Measurements from ENCODE around the gene SH3BGR.
"Not testable (repeated sequence)": the region's sequence is repeated elsewhere in the genome, so short reads cannot be mapped to it uniquely, and the experiment has no call there.

SH3BGR gene

DNA sequence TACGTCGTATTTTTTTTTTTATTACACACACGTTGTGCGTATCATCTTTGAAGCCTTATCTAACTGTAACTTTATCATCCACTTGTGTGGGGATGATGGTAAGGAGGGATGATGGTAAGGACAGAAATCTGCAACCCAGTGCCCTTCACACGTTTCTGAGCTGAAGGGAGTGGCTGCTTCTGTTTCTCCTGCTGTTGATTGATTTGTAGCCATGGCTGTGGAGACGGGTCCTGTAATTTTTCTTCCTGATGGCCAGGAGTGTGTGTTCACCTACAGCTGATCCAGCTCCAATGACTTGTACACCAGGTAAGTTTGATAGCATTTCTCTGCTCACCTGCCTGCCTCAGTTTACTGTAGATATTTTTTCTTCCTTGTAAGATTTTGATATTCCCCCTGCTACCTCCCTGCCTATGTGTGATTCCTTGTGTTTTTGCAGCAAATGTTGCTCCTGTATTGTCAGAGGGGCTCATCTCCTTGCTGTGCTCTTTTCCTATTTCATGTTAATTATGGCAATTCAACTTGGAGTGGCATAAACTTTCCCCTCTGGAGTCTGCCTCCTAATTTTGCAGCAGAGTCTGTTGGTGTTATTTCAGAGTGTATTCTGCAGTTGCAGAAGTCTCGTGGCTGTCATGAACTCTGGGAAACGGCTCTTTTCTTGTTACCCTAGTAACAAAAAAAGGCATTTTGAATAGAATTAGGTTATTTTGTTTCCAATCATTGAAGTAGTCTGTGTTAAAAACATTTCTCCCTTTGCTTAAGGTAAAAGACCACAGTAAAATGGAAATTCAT, 64.1 kb downstream of the SH3BGR start:
- DNase-seq (ENCODE audit: low read depth, low spot score) = no peak

DNA sequence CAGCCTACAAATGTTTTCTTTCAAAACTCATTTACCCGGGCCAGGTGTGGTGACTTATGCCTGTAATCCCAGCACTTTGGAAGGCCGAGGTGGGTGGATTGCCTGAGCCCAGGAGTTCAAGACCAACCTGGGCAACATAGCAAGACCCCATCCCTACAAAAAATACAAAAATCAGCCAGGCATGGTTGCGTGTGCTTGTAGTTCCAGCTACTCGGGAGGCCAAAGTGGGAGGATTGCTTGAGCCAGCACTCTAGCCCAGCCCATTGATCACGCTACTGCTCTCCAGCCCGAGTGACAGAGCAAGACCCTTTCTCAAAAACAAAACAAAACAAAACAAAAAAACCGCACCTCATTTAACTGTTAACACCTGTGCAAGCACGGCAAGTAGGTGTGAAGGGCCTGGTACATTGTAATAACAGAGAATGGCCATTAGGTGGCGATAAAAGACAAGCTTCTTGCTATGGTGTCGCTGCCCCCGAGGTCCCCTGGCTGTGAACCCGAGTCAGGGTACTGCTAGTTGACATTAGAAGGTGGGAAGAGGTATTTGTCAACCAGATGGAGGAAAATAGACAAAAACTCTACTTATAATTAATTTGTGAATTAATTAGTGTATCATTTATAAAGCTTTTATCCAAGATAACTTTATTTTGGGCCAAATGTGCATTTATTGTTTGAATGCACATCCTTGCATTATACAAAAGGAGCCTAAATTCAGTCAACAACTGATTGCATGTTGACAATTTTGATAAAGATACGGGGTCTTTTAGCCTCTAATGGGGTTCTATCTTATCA, 66.5 kb downstream of the SH3BGR start:
- peak; percentile 20 for DNase-seq (ENCODE audit: low read depth, low spot score)

DNA sequence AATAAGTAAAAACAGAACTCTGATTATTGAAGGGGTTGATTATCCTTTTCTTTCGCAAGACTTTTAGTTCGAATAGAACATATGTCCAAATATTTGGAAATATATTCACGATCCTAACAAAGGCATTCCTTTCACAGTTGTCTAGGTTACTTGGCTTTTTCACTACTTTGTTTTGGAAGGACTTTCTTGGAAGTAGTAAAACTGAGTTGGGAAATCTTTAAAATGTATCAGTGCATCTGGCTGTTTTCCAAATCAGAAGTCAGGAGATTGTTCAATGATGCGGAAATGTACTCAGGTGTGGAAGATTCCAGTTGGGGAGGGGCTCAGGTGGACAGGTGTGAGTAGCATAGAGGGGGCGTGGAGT, 67.1 kb downstream of the SH3BGR start:
- DNase-seq (ENCODE audit: low read depth, low spot score) = no peak

DNA sequence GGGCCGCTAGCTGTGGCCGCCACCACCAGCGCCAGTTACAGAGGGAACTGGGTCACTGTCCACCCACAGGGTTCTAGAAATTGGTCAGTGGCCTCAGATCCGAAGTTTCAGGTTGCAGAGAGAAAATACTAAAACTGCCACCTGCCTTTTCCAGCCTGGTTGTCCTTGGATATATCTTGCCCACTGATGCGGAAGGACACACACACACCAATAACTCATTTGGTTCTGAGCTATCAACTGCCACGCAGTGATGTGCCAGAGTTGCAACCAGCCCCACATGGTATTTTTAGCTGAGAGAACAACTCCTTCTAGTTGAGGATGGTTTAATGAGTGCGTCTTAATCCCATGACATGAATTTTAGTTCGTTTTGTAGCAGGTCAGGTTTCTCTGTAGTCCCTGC, 68.1 kb downstream of the SH3BGR start:
- no peak for DNase-seq (ENCODE audit: low read depth, low spot score)

DNA sequence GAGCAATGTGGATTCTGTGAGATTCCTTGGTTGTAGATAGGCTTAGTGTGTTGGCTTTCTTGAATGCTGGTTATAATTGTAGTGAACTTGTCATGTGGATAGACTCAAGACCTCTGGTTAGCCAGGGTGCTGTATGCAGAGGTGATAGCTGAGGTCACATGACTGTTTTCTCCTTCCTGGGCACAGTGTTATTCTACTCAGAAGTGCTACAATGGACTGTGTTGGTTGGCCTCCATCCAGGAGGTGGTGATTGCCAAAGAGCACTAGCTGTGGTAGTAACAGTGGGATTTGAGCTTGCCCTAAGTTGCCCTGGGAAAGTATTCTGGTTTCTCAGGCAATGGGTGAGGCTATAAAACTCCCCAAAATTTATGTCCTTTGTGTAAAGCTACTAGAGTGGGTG, 71.6 kb downstream of the SH3BGR start:
- DNase-seq (ENCODE audit: low read depth, low spot score) = no peak

DNA sequence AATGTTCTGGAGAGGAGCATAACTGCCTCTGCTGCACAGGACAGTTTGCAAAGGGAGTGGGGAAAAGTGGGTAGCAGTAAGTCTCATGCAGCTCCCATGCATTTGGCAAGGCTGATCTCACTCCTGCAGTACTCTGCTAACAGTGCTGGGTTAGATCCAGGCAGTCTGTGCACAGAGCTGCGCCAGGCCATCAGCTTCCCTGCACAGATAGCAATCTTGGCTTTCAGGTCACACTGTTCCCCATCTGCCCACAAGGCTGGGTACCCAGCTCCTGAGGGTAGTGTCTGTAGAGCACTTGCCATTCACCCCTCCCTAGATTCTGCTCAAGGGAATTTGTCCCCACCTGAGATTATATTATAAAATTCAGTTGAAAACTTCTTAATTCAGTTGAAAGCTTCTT, 72.1 kb downstream of the SH3BGR start:
- DNase-seq (ENCODE audit: low read depth, low spot score) = no peak

DNA sequence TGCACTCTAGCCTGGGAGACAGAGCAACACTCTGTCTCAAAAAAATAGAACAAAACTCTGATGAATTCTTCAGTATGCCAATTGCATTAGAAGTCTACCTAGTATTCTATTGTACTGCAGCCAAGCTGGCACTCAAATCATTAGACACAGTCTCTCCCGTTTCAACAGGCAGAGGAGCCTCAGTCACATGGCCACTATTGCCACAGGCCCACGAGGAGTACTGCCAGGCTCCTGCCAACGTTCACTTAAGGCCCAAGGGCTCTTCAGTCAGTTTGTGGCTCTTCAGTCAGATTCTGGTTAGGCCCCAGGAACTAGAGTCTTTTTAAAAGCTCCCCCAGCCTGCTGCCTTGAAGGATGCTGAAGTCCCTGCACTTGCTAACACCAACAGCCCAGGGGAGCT, 73.4 kb downstream of the SH3BGR start:
- DNase-seq (ENCODE audit: low read depth, low spot score) = no peak

DNA sequence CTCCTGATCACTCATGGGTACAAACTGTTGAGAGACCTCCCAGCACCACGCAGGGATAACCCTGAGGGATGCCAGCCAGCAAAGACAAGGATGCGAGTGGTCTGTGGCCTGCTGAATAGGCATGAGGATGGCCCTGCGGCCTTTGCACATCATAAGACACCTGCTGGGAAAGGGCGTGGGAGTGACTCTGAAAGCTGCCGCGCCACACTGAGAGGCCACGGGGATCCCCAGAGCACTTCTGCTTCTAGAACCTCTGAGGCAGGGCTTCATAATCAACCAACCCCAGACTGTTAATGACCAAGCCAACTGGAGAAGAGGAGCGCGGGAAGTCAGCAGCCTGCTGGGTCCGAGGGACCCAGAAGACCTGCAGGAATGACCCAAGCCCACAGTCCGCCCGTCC, 73.8 kb downstream of the SH3BGR start:
- DNase-seq (ENCODE audit: low read depth, low spot score) = no peak

DNA sequence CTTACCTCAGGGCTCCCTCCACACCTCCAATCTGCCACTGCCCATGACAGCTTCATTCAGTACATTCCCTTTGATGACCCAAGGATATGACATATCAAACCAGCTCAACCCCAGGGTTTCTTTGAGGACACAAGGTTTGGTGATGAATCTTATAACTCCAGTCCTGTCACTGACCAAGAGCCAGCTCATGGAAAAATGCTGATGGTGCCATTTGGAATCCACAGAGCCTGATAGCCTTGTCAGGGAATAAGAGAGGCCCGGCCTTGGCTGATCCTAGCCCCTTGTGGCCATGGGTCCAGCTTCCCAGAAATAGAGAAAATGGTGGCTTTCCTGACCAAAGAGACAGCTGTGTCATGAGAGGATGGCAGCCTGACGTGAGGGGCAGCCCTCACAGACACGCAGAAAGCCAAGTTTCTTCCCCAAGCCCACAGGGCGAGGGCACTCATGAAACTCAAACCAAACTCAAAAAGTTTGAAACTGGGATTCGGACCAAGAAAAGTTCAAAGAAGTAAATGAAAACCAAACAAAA, 75.4 kb downstream of the SH3BGR start:
- DNase-seq (ENCODE audit: low read depth, low spot score) = no peak

DNA sequence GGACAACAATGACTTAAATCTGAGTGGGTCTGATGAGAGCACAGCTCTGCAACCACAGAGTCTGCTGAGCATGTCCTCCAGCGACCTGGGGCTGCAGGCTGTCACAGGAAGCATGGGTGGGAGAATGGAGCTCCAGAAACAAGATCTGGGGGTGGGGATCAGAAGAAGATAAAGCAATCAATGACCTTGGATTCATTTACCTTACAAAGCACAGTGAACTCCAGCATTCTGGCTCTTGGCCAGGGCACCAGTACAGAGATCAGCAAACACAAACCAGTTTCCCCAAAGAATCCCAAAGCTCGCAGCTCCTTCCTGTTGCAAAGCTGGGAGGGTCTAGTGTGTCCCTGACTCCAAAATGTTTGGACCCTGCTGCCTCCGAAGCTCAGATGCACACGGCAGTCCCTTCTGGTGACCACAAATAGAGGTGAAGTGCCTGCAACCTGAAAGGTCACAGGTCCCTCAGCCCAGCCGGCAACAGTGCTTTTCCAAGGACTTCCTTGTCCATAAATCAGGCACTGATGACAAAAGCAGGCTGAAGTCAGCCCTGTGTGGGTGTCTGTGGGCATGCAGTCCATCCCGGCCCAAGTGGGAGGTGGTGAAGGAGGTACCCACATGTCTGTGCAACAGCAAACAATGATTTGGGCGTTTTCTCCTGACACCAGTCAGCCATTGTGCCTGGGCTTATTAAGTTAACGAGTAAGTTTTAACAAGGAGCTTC, 76.1 kb downstream of the SH3BGR start:
- DNase-seq (ENCODE audit: low read depth, low spot score) = no peak

DNA sequence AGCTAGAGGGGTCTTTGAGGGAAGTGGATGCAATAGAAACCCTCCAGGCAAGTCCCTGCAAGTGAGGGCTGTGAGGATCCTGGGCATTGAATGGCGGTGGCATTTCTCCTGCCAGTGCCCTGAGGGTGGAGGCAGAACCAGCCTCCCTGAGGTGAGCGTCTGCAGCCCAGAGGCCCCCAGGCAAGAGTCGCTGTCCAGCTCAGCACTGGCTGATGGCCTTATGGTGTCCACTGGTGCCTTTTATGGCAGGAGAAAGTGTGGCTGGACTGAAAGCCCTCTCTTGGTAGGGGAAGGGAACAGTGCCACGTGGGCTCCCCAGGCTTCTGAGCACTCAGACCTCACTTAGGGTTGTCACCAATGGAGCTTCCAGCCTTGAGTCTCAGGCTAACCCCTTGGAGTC, 77.3 kb downstream of the SH3BGR start:
- DNase-seq (ENCODE audit: low read depth, low spot score) = no peak

DNA sequence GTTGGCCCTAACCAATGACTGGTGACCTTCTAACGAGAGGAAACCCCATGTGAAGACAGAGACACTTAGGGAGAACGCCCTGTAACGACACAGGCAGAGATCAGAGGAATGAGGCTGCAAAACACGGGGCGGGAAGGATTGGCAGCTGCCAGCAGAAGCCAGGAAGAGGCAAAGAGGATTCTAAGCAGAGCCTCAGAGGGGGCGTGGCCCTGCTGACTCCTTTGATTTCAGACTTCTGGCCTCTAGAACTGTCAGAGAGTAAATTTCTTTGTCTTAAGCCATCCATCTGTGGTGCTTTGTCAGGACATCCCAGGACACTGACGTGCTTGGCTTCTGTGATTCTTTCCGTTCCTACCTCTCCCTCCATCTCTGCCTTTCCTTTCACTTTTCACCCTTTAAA, 79.3 kb downstream of the SH3BGR start:
- no peak for DNase-seq (ENCODE audit: low read depth, low spot score)

DNA sequence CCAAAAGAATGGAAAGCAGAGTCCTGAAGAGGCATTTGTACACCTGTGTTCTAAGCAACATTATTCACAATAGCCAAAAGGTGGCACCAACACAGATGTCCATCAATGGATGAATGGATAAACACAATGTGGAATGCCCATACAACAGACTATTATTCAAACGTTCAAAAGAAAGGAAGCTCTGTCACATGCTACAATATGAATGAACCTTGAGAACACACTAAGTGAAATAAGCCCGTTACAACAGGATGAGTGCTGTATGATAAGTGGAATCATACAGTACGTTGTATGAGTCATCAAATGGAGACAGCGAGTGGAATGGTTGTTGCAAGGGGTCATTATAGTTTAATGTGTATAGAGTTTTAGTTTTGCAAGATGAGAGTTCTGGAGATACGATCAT, 80.1 kb downstream of the SH3BGR start:
- DNase-seq (ENCODE audit: low read depth, low spot score) = no peak

DNA sequence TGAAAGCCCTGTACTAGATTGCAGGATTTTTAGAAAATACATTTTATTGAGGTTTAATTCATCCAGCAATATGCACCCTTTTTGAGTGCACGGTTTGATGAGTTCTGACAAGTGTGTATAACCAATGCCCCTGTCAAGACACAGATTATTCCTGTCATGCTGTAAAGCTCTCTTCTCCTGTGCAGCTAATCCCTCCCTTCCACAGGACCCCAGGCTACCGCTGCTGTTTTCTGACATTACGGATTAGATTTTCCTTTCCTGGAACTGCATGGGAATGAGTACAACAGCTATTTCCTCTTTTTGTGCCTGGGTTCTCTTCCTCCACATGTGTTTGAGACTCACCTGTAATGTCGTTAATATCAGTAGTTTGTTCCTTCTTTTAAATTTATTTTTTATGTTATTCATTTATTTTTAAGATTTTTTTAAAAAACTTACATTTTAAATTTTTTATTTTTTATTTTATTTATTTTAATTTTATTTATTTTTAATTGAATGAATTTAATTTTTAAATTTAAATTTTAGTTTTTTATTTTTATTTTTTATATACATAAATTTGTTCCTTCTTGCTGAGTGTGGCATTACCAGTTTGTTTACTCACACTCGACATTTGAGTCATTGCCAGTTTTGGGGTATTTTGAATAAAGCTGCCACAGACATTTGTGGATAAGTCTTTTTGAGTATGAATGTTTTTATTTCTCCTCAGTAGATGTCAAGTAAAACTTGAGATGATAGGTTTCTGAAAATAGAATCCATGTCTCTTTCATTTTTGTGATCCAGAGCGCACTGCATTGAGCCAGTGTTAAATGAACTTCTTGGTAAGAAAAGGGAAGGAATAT, 82.0 kb downstream of the SH3BGR start:
- no peak for DNase-seq (ENCODE audit: low read depth, low spot score)

DNA sequence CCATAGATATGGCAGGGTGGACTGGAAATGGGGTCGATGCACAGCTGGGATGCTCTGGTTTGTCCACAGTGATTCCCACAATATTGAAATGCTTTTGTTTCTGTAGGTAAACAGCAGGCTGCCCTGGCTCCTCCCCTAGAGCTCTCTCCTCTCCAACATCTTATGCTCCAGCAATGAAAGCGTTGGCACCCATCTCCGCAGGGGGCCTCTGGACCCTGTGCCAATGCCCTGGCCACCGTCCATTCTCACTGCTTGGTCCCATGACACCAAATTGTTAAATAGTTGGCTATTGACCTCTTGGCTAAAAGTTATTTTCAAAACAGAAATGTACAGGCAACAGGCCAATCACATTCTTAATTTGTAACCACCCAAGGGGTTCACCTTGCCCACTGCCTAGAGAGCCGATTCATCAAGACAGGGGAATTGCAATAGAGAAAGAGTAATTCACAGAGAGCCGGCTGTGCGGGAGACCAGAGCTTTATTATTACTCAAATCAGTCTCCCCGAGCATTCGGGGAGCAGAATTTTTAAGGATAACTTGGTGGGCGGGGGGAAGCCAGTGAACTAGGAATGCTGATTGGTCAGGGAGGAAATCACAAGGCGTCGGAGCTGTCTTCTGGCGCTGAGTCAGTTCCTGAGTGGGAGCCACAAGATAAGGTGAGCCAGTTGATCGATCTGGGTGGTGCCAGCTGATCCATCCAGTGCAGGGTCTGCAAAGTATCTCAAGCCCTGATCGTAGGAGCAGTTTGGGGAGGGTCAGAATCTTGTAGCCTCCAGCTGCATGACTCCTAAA, 84.1 kb downstream of the SH3BGR start:
- DNase-seq (ENCODE audit: low read depth, low spot score) = no peak

DNA sequence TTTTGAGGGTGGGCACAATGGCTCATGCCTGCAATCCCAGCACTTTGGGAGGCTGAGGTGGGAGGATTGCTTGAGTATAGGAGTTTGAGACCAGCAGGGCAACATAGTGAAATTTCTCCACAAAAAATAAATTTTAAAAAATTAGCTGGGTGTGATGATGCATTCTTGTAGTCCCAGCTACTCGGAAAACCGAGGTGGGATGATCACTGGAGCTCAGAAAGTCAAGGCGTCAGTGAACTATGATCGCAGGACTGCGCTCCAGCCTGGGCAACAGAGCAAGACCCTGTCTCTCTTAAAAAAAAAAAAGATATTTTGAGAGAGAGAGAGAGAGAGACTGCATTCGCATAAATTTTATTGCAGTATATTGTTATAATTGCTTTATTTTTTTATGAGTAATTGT, 85.1 kb downstream of the SH3BGR start:
- DNase-seq (ENCODE audit: low read depth, low spot score) = no peak

DNA sequence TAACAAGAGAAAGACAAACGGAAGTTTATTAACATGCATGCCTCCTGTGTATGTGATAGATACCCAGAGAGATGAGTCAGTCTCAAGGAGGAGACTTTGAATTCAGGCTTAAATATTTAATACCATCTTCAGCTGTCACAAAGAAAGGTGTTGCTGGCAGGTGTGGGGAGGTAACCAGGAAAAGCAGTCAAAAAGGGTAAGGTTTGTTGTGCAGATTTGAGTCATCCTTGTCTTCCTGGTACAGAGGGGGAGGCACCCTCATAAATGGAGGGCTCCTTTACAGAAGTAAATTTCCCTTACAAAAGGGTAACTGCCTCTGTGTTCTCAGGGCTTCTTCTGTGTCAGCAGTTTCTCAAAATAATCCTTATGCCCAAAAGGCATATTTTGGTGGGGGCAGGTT, 85.8 kb downstream of the SH3BGR start:
- no peak for DNase-seq (ENCODE audit: low read depth, low spot score)

DNA sequence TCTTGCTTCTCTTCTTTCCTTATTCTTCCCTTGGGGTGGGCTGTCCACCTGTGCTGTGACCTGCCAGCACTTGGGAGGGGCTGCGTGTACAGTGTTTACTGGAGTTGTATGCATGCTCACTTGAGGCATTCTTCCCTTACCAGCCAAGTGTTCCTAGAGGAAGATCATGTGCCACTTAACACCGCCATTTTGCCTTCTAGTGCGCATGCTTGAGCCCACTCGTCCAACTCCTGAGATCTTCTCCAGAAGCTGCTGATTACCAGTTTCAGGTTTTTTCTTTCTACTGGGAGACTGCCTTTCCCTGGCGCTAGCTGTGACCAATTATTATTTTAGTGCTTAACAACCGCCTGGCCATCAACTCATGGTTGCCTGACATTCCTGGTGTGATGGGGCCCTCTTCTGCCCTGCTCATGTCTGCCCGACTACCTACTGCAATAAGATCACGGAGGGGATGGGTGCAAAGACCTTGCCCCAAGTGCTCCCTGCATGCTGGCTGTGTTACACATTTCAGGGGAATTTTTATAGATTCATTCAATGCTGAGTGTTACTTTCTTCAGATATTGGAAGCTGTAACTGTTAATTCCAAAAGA, 86.8 kb downstream of the SH3BGR start:
- DNase-seq (ENCODE audit: low read depth, low spot score) = no peak

DNA sequence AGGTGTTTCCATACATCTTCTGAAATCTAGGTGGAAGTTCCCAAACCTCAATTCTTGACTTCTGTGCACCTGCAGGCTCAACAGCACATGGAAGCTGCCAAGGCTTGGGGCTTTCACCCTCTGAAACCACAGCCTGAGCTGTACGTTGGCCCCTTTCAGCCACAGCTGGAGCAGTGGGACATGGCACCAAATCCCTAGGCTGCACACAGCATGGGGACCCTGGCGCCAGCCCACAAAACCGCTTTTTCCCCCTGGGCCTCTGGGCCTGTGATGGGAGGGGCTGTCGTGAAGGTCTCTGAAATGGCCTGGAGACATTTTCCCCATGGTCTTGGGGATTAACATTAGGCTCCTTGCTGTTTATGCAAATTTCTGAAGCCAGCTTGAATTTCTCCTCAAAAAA, 88.6 kb downstream of the SH3BGR start:
- not testable (repeated sequence) for DNase-seq (ENCODE audit: low read depth, low spot score)

DNA sequence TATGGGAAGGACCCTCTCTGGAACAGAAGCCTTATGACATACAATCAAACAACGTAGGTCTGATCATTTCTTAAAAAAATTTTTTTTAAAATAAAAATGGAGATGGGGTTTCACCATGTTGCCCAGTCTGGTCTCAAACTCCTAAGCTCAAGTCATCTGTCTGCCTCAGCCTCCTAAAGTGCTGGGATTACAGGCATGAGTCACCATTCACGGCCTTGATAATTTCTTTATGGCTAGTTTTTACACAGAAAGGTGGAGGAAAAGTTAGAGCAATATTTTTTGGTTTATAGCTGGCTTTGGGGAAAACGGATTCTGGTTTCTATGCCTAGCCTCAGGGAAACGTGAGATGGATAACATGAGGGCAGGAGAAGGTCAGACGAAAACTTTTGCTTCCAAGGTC, 91.0 kb downstream of the SH3BGR start:
- DNase-seq (ENCODE audit: low read depth, low spot score) = no peak

Data from activated CD4-positive, CD25-positive, alpha-beta regulatory T cell treated with anti-CD3 and anti-CD28 coated beads, Interleukin-2, amount 50 U/mL, for 16 hours (primary cell).